ENCODE results near the gene AK8. TPM values are rescaled to one million over a fixed set of nuclear protein-coding genes. Genes with fewer than 3 reads are reported as not detected.

The AK8 gene
- total RNA-seq, 1 experiment from 2014 or later = 2.5 TPM

- TF ChIP-seq ZNF274 (IDR thresholded peaks at IDR 0.05; ENCODE audit: low read depth, low read length) (no peak), RAD21 (IDR thresholded peaks at IDR 0.05; ENCODE audit: low read depth) (no peak), SIN3A (IDR thresholded peaks at IDR 0.05; ENCODE audit: low read depth) (no peak), POLR2A (IDR thresholded peaks at IDR 0.05; ENCODE audit: borderline replicate concordance, extremely low read depth, insufficient read depth, insufficient read length) (no peak), POLR2AphosphoS5 (IDR thresholded peaks at IDR 0.05; ENCODE audit: low read depth, low read length) (no peak), CBX3 (IDR thresholded peaks at IDR 0.05; ENCODE audit: low read depth) (no peak), ZBTB33 (IDR thresholded peaks at IDR 0.05; ENCODE audit: extremely low read depth, insufficient replicate concordance, low read length) (no peak), SP1 (IDR thresholded peaks at IDR 0.05; ENCODE audit: low read depth) (no peak), ATF3 (IDR thresholded peaks at IDR 0.05) (no peak)
- Histone ChIP-seq H3K36me3 (ENCODE audit: control insufficient read depth in 1 of 2, insufficient read depth in 2 of 2, low read length in 2 of 2) (no peaks in the 10 kb centered on the region), H3K27me3 (ENCODE audit: insufficient read depth, low read length) (peaks cover 8% of the 10 kb centered on the region; the same call in 1 of the 2 replicates), H3K4me3 (replicated peaks in 1 of 2; ENCODE audit: low read depth in 1 of 2, low read length in 2 of 2) (no peak overlapping the region), H3K9me2 (ENCODE audit: insufficient read depth) (no peaks in the 10 kb centered on the region), H3K79me2 (ENCODE audit: insufficient read depth, low read length) (no peaks in the 10 kb centered on the region), H4K20me1 (ENCODE audit: insufficient read depth) (no peaks in the 10 kb centered on the region), H3K4me2 (ENCODE audit: low read length) (no peak overlapping the region), H2AFZ (ENCODE audit: low read depth, low read length, poor library complexity, severe bottlenecking) (no peak overlapping the region), H3K4me1 (ENCODE audit: control insufficient read depth in 1 of 2, insufficient read depth in 2 of 2, low read length in 2 of 2) (no peaks in the 10 kb centered on the region), H3K27ac (ENCODE audit: low read depth, low read length) (no peak overlapping the region), H3K9ac (ENCODE audit: low read length) (no peak overlapping the region), H3K9me3 (ENCODE audit: control insufficient read depth in 1 of 2, insufficient read depth in 1 of 2, low read depth in 1 of 2, low read length in 2 of 2) (no peaks in the 10 kb centered on the region)
- POLR2A ChIA-PET = no interaction called here
- CTCF ChIA-PET = no interaction called here
- ATAC-seq (no peak), DNase-seq (ENCODE audit: low read depth, low spot score) (no peak)
- RAD21 ChIA-PET (ENCODE audit: low non-redundant PET in 1 of 2, low total read pairs in 2 of 2, uncharacterized antibody in 2 of 2, unreplicated experiment in 2 of 2) = no interaction called here
- intact Hi-C loops (cut with micrococcal nuclease) = no loop called here
- BruUV-seq (replicated peaks) = no TSS peak
Measured at GRCh38 chr9:132722564-132723065, 155.5 kb downstream of the AK8 start.
